ENCODE measurements around the gene GOLGA6L7.

GOLGA6L7 gene

DNA sequence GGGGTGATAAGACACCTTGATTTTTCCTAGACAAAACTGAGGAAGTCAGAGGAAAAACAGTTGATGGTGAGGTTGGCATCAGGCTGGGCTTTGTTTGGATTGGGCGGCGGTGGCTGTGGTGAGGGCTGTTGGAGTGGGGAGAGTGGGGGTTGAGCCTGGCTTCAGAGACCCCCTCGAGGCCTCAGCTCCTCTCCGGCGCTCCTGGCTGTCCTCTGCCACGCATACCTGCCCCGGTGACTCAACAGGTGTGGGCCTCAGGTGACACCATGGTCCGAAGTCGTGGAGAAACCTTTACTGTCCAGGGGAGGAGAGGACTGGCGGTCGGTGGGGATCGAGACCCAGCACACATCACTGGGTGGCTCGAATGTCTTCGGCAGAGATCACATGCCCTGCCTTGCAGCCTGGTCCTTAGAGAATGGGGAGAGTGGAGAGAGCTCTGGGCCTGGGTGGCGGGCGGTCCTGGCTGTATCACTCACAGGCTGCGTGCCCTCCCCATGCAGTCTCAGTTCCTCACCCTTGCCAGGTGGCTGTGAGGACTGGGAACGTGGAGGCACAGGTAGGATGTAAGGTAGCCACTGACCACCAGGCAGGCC is 40.0 kb upstream of the GOLGA6L7 start:
- Mint-ChIP-seq H3K4me3 (no peak overlapping the region), H3K27ac (no peak overlapping the region), H3K4me1 (ENCODE audit: low read depth) (no peaks in the 10 kb centered on the region), H3K36me3 (ENCODE audit: low read depth) (no peaks in the 10 kb centered on the region), H3K27me3 (peaks cover 49% of the 10 kb centered on the region), H3K9me3 (no peaks in the 10 kb centered on the region)
- intact Hi-C loops (cut with micrococcal nuclease): no loop called here

- Mint-ChIP-seq H3K9me3 (no peaks in the 10 kb centered on the region), H3K27ac (no peak overlapping the region), H3K36me3 (ENCODE audit: low read depth) (no peaks in the 10 kb centered on the region), H3K4me1 (ENCODE audit: low read depth) (no peaks in the 10 kb centered on the region), H3K4me3 (no peak overlapping the region), H3K27me3 (peaks cover 48% of the 10 kb centered on the region)
- intact Hi-C loops (cut with micrococcal nuclease): no loop called here
Measured at GRCh38 chr15:28887339-28888174, 39.1 kb upstream of the GOLGA6L7 start.

GRCh38 chr15:28886431-28887338 is 38.2 kb upstream of the GOLGA6L7 start:
- Mint-ChIP-seq H3K4me1 (ENCODE audit: low read depth) (no peaks in the 10 kb centered on the region), H3K27me3 (peaks cover 48% of the 10 kb centered on the region), H3K4me3 (no peak overlapping the region), H3K27ac (no peak overlapping the region), H3K9me3 (no peaks in the 10 kb centered on the region), H3K36me3 (ENCODE audit: low read depth) (no peaks in the 10 kb centered on the region)
- intact Hi-C loops (cut with micrococcal nuclease): no loop called here

DNA sequence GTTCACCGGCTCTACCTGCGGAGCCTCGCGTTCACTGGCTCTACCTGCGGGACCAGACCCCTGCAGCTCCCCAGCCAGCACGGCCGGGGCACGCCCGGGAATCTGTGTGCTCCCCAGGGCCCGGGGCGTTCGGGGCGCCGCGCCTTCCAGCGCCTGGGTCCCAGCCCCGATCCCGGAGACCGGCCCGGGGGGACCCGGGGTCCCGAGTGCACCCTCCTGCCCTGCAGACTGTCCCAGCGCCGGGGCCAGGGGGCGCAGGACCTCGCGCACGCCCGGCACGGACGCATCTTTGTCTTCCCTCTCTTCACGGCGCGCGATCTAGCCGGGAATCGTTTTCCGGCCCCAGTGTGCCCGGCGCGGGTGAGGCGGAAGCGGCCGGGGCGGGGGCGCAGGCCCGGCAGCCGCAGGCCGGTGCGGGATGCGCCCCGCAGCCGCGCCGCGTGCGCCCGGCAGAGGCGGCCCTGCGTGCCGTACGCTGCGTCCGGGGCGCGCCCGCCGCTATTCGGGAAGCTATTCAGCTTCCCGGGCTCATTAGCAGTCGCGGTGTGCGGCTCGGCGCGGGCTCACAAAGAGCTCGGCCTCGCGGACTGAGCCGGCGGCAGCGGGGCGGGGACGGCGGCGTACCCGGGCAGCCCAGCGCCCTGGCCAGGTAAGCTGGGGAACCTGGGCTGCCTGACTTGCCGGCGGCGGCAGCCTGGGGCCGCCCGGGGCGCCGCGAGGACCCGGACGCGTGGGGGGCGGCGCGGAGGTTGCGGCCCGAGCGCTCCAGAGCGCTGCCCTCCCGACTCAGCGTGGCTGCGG is 37.4 kb upstream of the GOLGA6L7 start, which contains the start of gene APBA2:
TSS of gene APBA2 (plus strand) at position 345 of the 801 bp plus-strand sequence. CDS start 167,911 bp downstream, outside the sequence.
- no peaks in the 10 kb centered on the region for H3K9me3 Mint-ChIP-seq
- intact Hi-C loops (cut with micrococcal nuclease): no loop called here
- no peaks in the 10 kb centered on the region for H3K4me1 Mint-ChIP-seq (ENCODE audit: low read depth)
- no peaks in the 10 kb centered on the region for H3K36me3 Mint-ChIP-seq (ENCODE audit: low read depth)
- H3K27me3 Mint-ChIP-seq: peaks cover 48% of the 10 kb centered on the region
- H3K27ac Mint-ChIP-seq: no peak within 1 kb of the TSS
- no peak within 1 kb of the TSS for H3K4me3 Mint-ChIP-seq

DNA sequence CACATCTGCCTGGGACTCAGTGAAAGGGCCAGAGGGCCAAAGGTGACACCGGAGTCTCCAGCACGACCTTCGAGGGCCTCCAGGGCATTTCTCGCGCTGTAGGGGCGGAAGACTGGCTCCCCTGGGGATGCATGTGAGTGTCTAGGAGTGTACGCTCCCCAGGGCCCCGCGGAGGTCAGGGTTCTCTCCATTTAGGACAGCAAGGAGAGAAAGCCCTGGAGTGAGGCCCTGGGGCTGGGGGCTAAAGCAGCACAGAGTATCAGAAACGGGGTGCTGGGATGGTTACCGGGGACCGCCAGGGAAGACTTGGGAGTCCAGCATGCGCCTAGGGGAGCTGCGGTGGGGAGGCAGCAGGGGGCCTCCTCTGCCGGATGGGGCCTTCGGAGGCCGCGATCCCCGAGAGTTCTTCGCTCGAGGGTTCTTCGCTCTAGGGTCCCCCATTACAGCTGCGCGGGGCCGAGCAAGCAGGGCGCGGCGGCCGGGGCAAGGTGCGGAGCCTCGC is 36.7 kb upstream of the GOLGA6L7 start:
- Mint-ChIP-seq H3K36me3 (ENCODE audit: low read depth) (no peaks in the 10 kb centered on the region), H3K27ac (no peak overlapping the region), H3K9me3 (no peaks in the 10 kb centered on the region), H3K27me3 (peaks cover 48% of the 10 kb centered on the region), H3K4me1 (ENCODE audit: low read depth) (no peaks in the 10 kb centered on the region), H3K4me3 (no peak overlapping the region)
- intact Hi-C loops (cut with micrococcal nuclease): no loop called here

GRCh38 chr15:28884151-28884940 is 35.9 kb upstream of the GOLGA6L7 start:
- H3K9me3 Mint-ChIP-seq: no peaks in the 10 kb centered on the region
- no peaks in the 10 kb centered on the region for H3K4me1 Mint-ChIP-seq (ENCODE audit: low read depth)
- H3K4me3 Mint-ChIP-seq: no peak overlapping the region
- H3K27ac Mint-ChIP-seq: no peak overlapping the region
- peaks cover 44% of the 10 kb centered on the region for H3K27me3 Mint-ChIP-seq
- intact Hi-C loops (cut with micrococcal nuclease): no loop called here
- no peaks in the 10 kb centered on the region for H3K36me3 Mint-ChIP-seq (ENCODE audit: low read depth)

DNA sequence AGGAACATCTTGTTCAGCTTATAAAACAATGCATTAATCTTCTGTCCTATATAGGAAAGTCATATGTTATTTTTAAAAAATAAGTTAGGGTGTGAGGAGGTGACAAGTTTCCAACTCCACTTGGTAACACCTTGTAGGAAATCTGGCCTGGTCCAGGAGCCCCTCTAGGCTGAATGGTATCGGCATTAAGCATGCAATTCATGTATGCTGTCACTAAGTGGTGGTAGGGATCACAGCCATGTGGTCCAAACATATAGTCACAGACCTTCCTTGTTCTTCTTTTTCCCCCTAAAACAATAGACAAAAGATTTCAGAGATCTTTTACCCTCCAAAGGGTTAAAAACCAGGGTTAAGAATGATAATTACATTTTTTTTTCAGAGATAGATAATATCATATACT is 33.2 kb upstream of the GOLGA6L7 start:
- no peaks in the 10 kb centered on the region for H3K9me3 Mint-ChIP-seq
- H3K27me3 Mint-ChIP-seq: peaks cover 22% of the 10 kb centered on the region
- H3K36me3 Mint-ChIP-seq (ENCODE audit: low read depth): no peaks in the 10 kb centered on the region
- intact Hi-C loops (cut with micrococcal nuclease): no loop called here
- H3K27ac Mint-ChIP-seq: no peak overlapping the region
- no peaks in the 10 kb centered on the region for H3K4me1 Mint-ChIP-seq (ENCODE audit: low read depth)
- no peak overlapping the region for H3K4me3 Mint-ChIP-seq

DNA sequence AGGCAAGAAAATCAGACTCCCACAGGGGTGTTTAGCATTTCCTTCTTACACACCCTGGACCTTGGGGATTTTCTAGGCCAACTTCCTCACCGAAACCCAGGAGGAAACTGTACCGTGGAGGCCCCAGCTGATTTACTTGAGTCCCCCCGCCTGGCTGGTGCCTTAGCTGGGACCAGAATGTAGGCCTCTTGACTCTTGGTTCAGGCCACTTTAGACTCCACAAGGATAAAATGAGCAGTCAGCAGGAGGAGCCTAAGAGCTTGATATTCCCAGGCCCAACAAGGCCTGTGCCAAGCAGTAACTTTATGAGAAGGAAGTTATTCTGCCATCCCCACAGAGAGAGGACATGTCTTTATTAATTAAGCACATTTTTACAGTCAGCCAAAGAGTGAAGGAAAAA is 32.7 kb upstream of the GOLGA6L7 start:
- no peak overlapping the region for H3K4me3 Mint-ChIP-seq
- no peaks in the 10 kb centered on the region for H3K36me3 Mint-ChIP-seq (ENCODE audit: low read depth)
- peaks cover 21% of the 10 kb centered on the region for H3K27me3 Mint-ChIP-seq
- no peak overlapping the region for H3K27ac Mint-ChIP-seq
- no peaks in the 10 kb centered on the region for H3K4me1 Mint-ChIP-seq (ENCODE audit: low read depth)
- no peaks in the 10 kb centered on the region for H3K9me3 Mint-ChIP-seq
- intact Hi-C loops (cut with micrococcal nuclease): no loop called here

- no peak overlapping the region for H3K27ac Mint-ChIP-seq
- no peak overlapping the region for H3K4me3 Mint-ChIP-seq
- H3K27me3 Mint-ChIP-seq: peaks cover 19% of the 10 kb centered on the region
- H3K9me3 Mint-ChIP-seq: no peaks in the 10 kb centered on the region
- intact Hi-C loops (cut with micrococcal nuclease): no loop called here
- H3K36me3 Mint-ChIP-seq (ENCODE audit: low read depth): no peaks in the 10 kb centered on the region
- no peaks in the 10 kb centered on the region for H3K4me1 Mint-ChIP-seq (ENCODE audit: low read depth)
Measured at GRCh38 chr15:28880680-28881079, 32.2 kb upstream of the GOLGA6L7 start.

DNA sequence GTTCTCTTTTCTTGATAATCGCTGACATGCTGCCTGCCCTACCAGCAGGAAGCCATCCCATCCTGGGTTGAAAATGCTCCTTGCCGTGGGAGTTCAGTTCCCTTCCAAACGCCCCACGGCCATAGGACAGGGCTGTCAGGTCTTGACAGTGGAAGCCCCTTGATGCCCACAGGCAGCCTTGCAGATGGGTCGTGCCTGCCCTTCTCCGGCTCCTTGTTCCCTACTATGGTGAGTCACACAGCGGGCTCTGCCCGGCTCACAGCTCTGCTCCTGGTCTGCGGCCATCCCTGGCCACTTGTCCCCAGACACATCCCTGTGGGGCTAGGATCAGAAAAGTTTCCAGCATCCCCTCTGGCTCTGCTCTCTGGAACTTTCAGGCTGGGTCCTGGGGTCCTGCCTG is 31.1 kb upstream of the GOLGA6L7 start:
- Mint-ChIP-seq H3K36me3 (ENCODE audit: low read depth) (no peaks in the 10 kb centered on the region), H3K4me3 (no peak overlapping the region), H3K27me3 (peaks cover 10% of the 10 kb centered on the region), H3K9me3 (no peaks in the 10 kb centered on the region), H3K27ac (no peak overlapping the region), H3K4me1 (ENCODE audit: low read depth) (no peaks in the 10 kb centered on the region)
- intact Hi-C loops (cut with micrococcal nuclease): no loop called here

- Mint-ChIP-seq H3K4me1 (ENCODE audit: low read depth) (no peaks in the 10 kb centered on the region), H3K27me3 (peaks cover 3% of the 10 kb centered on the region), H3K9me3 (no peaks in the 10 kb centered on the region), H3K27ac (no peak overlapping the region), H3K4me3 (no peak overlapping the region), H3K36me3 (ENCODE audit: low read depth) (no peaks in the 10 kb centered on the region)
- intact Hi-C loops (cut with micrococcal nuclease): no loop called here
Measured at GRCh38 chr15:28878209-28878608, 29.8 kb upstream of the GOLGA6L7 start.

DNA sequence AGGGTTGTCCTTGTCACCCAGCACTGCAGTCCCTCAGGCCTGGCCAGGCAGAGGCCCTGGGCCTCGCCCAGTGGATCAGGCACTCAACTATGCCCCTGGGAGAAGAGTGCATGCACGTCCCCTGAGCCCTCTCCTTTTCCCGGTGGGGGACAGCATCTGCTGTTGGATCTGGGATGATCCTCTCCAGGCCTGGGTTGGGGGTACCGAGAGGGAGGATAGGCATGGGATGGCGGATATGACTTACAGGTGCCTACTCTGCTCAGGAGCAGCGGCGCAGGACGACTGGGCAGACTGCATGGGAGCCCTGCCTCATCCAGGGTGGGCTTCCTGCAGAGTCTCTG is 28.4 kb upstream of the GOLGA6L7 start:
- intact Hi-C loops (cut with micrococcal nuclease): no loop called here
- no peaks in the 10 kb centered on the region for H3K27me3 Mint-ChIP-seq
- no peaks in the 10 kb centered on the region for H3K4me1 Mint-ChIP-seq (ENCODE audit: low read depth)
- no peak overlapping the region for H3K4me3 Mint-ChIP-seq
- H3K27ac Mint-ChIP-seq: no peak overlapping the region
- H3K9me3 Mint-ChIP-seq: no peaks in the 10 kb centered on the region
- H3K36me3 Mint-ChIP-seq (ENCODE audit: low read depth): no peaks in the 10 kb centered on the region
